ENCODE data around the gene INPP5A.
"Not testable (repeated sequence)": the region's sequence is repeated elsewhere in the genome, so short reads cannot be mapped to it uniquely, and the experiment has no call there.

The INPP5A gene

GRCh38 chr10:132670546-132671227 lies 133.1 kb downstream of the INPP5A start:
- Histone ChIP-seq H3K27me3 (ENCODE audit: insufficient read depth, poor library complexity, severe bottlenecking) (no peaks in the 10 kb centered on the region), H3K4me3 (replicated peaks; ENCODE audit: insufficient read depth, low read length) (no peak overlapping the region), H3K27ac (replicated peaks) (no peak overlapping the region)
- DNase-seq (ENCODE audit: low read depth in 1 of 2, low spot score in 1 of 2): no peak
- TF ChIP-seq POLR2AphosphoS5 (IDR thresholded peaks at IDR 0.05; ENCODE audit: low read depth) (no peak), GABPA (IDR thresholded peaks at IDR 0.05; ENCODE audit: low read depth) (no peak), REST (IDR thresholded peaks at IDR 0.05; ENCODE audit: insufficient replicate concordance, low read depth) (no peak), CTCF (IDR thresholded peaks at IDR 0.05; ENCODE audit: insufficient read depth, low read length) (no peak), SPI1 (IDR thresholded peaks at IDR 0.05; ENCODE audit: borderline replicate concordance, low read depth) (no peak)

GRCh38 chr10:132671228-132672154 lies 133.9 kb downstream of the INPP5A start:
- H3K27ac ChIP-seq (replicated peaks): no peak overlapping the region
- no peak for DNase-seq (ENCODE audit: low read depth in 1 of 2, low spot score in 1 of 2)

GRCh38 chr10:132673746-132674145 lies 136.2 kb downstream of the INPP5A start:
- DNase-seq (ENCODE audit: low read depth in 1 of 2, low spot score in 1 of 2); H3K27me3 ChIP-seq (ENCODE audit: insufficient read depth, poor library complexity, severe bottlenecking): not testable (repeated sequence)

More at GRCh38 chr10:132671228-132672154, 133.9 kb downstream of the INPP5A start:
- Histone ChIP-seq H3K4me3 (replicated peaks; ENCODE audit: insufficient read depth, low read length) (no peak overlapping the region), H3K27me3 (ENCODE audit: insufficient read depth, poor library complexity, severe bottlenecking) (no peaks in the 10 kb centered on the region)
- TF ChIP-seq REST (IDR thresholded peaks at IDR 0.05; ENCODE audit: insufficient replicate concordance, low read depth): no peak
- no peak for TF ChIP-seq POLR2AphosphoS5 (IDR thresholded peaks at IDR 0.05; ENCODE audit: low read depth)
- TF ChIP-seq GABPA (IDR thresholded peaks at IDR 0.05; ENCODE audit: low read depth): no peak
- TF ChIP-seq CTCF (IDR thresholded peaks at IDR 0.05; ENCODE audit: insufficient read depth, low read length): no peak
- no peak for TF ChIP-seq SPI1 (IDR thresholded peaks at IDR 0.05; ENCODE audit: borderline replicate concordance, low read depth)

GRCh38 chr10:132674311-132674710 lies 136.7 kb downstream of the INPP5A start:
- Histone ChIP-seq H3K27me3 (ENCODE audit: insufficient read depth, poor library complexity, severe bottlenecking) (no peaks in the 10 kb centered on the region), H3K27ac (replicated peaks) (no peak overlapping the region), H3K4me3 (replicated peaks; ENCODE audit: insufficient read depth, low read length) (no peak overlapping the region)
- no peak for DNase-seq (ENCODE audit: low read depth in 1 of 2, low spot score in 1 of 2)
- no peak for TF ChIP-seq CTCF (IDR thresholded peaks at IDR 0.05; ENCODE audit: insufficient read depth, low read length)
- TF ChIP-seq REST (IDR thresholded peaks at IDR 0.05; ENCODE audit: insufficient replicate concordance, low read depth): no peak
- TF ChIP-seq POLR2AphosphoS5 (IDR thresholded peaks at IDR 0.05; ENCODE audit: low read depth): no peak
- TF ChIP-seq SPI1 (IDR thresholded peaks at IDR 0.05; ENCODE audit: borderline replicate concordance, low read depth): no peak
- TF ChIP-seq GABPA (IDR thresholded peaks at IDR 0.05; ENCODE audit: low read depth): no peak

More at GRCh38 chr10:132673746-132674145, 136.2 kb downstream of the INPP5A start:
- not testable (repeated sequence) for H3K4me3 ChIP-seq (replicated peaks; ENCODE audit: insufficient read depth, low read length); H3K27ac ChIP-seq (replicated peaks)
